Muscle layer of duodenum (tissue), 2 donors: ENCODE measurements around the gene ADPGK.
A peak's percentile ranks its signal among the peaks of the same experiment; 100 is the strongest.

ENCODE experiments used
- H3K27ac ChIP-seq: one replicate; pipeline ENCODE4 v1.7.0; 2013; ENCODE audit warnings: mild to moderate bottlenecking, low read length
- H3K27me3 ChIP-seq: one replicate; pipeline ENCODE4 v1.7.0; 2013; ENCODE audit warnings: low read depth, mild to moderate bottlenecking, control low read depth, low read length
- H3K36me3 ChIP-seq, 2 donors: one replicate each; pipeline ENCODE4 v1.7.0; 2013; ENCODE audit warnings: low read length in 2 of 2, control low read depth in 1 of 2, mild to moderate bottlenecking in 1 of 2; ENCODE audit not compliant: insufficient read depth in 2 of 2, control insufficient read depth in 1 of 2
- H3K4me1 ChIP-seq, 2 donors: one replicate each; pipeline ENCODE4 v1.7.0; 2013; ENCODE audit warnings: low read length in 2 of 2, mild to moderate bottlenecking in 2 of 2, control low read depth in 1 of 2, moderate library complexity in 1 of 2; ENCODE audit not compliant: insufficient read depth in 2 of 2, control insufficient read depth in 1 of 2
- H3K4me3 ChIP-seq, 2 donors: one replicate each; pipeline ENCODE4 v1.7.0; 2013; ENCODE audit warnings: low read length in 2 of 2, low read depth in 1 of 2, mild to moderate bottlenecking in 1 of 2
- H3K9me3 ChIP-seq, 2 donors: one replicate each; pipeline ENCODE4 v1.7.0; 2013; ENCODE audit warnings: low read length in 2 of 2, control low read depth in 1 of 2, mild to moderate bottlenecking in 1 of 2; ENCODE audit not compliant: control insufficient read depth in 1 of 2
- donor health status: healthy.

Gene ADPGK

DNA sequence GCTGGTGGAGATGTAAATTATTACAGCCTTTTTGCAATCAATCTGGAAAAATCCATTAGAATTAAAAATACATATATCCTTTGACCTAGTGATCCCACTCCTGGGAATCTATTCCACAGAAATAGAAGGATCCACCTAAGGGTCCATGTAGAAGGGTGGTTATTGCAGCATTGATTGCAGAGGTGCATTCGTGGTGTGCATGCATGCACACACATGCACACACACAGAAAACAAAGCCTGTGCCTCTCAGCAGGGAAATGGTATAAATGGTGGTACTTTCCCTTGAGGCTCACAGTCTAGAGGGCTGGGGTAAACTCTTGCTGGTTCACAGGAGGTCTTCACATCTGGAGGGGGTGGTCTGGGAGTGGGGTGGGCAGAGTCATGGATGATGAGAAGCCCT, 19.4 kb upstream of the ADPGK start:
- H3K36me3 ChIP-seq, result no peaks in the 10 kb centered on the region
- no peaks in the 10 kb centered on the region for H3K4me1 ChIP-seq
- no peak overlapping the region for H3K4me3 ChIP-seq
- H3K27me3 ChIP-seq, result no peaks in the 10 kb centered on the region
- no peak overlapping the region for H3K27ac ChIP-seq
- H3K9me3 ChIP-seq, result no peaks in the 10 kb centered on the region

DNA sequence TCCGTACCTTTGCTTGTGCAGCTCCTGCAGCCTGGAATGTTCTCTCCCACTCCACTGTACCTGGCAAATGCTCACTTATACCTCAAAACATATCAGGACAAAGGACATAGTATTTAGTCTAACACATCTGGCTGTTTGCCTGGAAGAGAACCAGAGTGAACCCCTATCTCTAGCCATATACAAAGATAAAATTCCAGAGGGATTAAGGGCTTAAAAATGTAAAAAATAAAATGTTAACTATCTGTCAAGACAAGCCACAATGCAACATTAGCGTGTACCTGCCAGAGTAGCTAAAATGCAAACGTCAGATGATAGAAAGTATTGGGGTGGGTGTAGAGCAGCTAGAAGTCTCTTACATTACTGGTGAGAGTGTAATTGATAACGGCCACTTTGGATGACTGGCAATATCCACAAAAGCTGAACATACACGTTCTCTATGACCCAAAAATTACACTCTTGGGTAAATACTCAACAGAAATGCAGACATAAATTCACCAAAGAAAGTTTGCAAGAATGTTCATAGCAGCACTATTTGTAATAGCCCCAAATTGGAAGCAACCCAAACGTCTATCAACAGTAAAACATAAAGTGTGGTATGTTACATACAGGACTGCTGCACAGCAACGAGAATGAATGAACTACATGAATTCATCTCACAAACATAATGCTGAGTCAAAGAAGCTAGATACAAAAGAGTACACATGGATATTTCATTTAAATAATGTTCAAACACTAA, 18.2 kb upstream of the ADPGK start:
- H3K9me3 ChIP-seq, result no peaks in the 10 kb centered on the region
- peaks cover 0 to 4% of the 10 kb centered on the region in 2 donors for H3K4me1 ChIP-seq
- H3K27me3 ChIP-seq, result no peaks in the 10 kb centered on the region

DNA sequence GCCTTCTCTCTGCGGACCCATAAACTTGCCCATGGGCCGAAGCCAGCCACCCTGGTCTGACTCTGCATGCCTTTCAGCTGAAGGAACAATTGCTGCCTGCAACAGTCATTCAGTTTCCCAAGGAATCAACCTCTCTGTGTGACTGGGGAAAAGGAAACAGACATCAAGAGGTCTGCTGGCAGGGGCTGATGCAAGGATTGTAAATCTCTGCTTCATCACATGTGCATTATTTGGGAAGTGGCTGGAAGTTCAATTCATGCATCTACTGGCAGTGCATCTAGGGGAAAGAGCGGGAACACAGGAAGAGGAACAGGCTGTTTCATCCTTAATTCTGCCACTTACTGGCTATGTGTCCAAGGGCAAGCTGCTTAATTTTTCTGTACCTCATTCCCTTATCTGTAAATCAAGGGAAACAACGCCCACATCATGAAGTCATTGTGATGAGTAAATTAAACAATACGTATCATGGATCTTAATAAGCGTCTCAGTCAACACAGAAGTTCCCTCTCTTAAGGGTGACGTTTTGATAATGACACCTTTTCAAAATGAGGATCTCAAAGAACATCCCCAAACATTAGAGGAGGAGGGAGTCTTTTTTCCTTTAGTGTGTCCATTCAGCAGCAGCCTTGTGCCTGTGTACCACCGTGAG, 17.4 kb upstream of the ADPGK start:
- H3K4me1 ChIP-seq, result peaks cover 0 to 8% of the 10 kb centered on the region in 2 donors
- no peaks in the 10 kb centered on the region for H3K36me3 ChIP-seq
- H3K9me3 ChIP-seq, result no peaks in the 10 kb centered on the region
- H3K27me3 ChIP-seq, result no peaks in the 10 kb centered on the region
- H3K27ac ChIP-seq, result no peak overlapping the region
- H3K4me3 ChIP-seq, result no peak overlapping the region

More for the DNA sequence above, 18.2 kb upstream of the ADPGK start:
- no peaks in the 10 kb centered on the region for H3K36me3 ChIP-seq
- no peak overlapping the region for H3K4me3 ChIP-seq
- no peak overlapping the region for H3K27ac ChIP-seq

DNA sequence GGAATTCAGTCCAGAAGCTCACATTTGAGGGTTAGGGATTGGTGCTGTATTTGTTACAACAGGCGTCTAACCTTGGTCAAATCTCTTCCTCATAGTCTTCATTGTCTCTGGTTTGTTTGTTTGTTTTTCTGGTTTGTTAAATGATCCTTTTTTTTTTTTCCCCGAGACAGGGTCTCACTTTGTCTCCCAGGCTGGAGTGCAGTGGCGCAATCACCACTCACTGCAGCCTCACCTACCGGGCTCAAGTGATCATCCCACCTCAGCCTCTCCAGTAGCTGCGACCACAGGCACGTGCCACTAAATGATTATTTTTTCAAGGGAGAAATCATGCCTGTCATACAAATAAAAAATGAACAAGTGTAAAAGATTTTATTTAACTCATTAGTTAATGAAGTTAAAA, 14.3 kb upstream of the ADPGK start:
- no peak overlapping the region for H3K27ac ChIP-seq
- no peaks in the 10 kb centered on the region for H3K27me3 ChIP-seq
- no peaks in the 10 kb centered on the region for H3K36me3 ChIP-seq
- H3K4me1 ChIP-seq, result peaks cover 0 to 8% of the 10 kb centered on the region in 2 donors
- no peak overlapping the region for H3K4me3 ChIP-seq
- no peaks in the 10 kb centered on the region for H3K9me3 ChIP-seq

DNA sequence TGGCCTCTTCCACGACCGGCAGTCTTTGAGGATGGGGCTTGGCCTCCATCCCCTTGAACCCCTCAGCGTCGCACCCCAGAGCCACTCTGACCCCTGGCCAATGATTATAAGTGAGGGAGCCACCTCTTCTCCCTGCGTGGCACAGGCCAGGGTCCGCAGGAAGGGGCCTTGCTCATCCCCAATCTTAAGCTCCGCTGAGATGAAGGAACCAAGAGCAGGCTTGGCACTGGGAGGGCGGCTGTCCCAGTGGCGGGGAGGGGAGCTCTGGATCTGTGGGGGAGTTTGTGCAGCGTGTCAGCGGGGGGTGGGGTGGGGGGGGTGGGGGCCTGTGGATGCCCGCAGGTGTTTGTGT, 13.8 kb upstream of the ADPGK start:
- Histone ChIP-seq H3K27ac (no peak overlapping the region), H3K4me3 (peak overlapping the region; percentile 61 to 66), H3K9me3 (no peaks in the 10 kb centered on the region), H3K4me1 (peaks cover 0 to 8% of the 10 kb centered on the region in 2 donors), H3K36me3 (no peaks in the 10 kb centered on the region), H3K27me3 (no peaks in the 10 kb centered on the region)

DNA sequence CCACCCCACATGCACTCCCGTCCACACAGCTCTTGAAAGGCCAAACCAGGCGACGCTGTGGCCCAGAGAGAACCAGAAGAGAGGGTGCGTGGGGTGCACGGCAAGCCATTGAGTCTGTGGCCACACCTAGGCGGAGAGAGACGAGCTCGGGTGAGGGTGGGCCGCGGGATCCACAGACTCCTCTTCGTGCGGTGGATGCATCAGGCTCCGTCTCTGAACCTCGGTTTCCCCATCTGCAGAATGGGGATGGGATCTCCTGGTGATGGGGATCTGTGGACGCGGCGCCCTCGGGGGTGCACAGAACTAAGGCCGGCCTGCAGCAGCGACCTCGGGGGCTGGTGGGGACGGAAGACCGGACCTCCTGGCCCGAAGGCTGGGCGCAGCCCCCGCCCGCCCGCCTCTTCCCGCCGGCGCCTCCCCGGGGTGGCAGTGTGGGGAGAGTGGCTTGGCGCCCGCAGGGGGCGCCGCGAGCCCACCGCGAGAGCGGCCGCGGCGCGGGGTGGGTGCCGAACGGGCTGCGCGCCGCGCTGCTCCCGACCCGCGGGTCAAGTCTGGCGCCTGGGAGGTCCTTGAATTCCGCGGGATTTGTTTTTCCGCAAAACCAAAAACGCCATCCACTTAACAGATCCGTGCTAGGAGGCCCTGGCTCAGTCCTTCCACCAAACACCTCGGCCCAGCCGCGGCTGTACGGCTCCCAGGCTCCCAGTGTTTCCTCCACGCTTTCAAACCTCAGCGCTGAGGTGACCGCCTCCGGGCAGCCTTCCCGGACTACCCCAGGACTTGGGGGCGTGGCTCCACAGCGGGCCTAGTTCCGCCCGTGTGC, 13.2 kb upstream of the ADPGK start:
- H3K4me3 ChIP-seq, result peak overlapping the region; percentile 61 to 66
- H3K4me1 ChIP-seq, result peaks cover 0 to 8% of the 10 kb centered on the region in 2 donors
- H3K27ac ChIP-seq, result no peak overlapping the region
- H3K36me3 ChIP-seq, result no peaks in the 10 kb centered on the region
- H3K9me3 ChIP-seq, result no peaks in the 10 kb centered on the region
- no peaks in the 10 kb centered on the region for H3K27me3 ChIP-seq

DNA sequence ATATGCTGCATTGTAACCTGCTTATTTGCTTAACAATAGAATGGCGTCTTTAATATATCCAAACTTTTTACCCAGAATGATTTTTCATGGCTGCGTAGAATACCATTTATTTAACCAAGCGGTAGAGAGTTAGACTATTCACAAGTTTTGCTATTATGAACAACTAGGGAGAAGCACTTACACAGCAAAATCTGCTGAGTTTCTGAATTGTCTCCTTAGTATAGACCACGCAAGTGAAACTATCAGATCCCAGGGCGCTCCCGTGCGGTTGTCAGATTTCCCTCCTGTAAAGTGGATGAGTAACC, 12.6 kb upstream of the ADPGK start:
- Histone ChIP-seq H3K27ac (no peak overlapping the region), H3K9me3 (no peaks in the 10 kb centered on the region), H3K4me3 (peak overlapping the region; percentile 61 to 66), H3K4me1 (peaks cover 0 to 8% of the 10 kb centered on the region in 2 donors), H3K36me3 (no peaks in the 10 kb centered on the region), H3K27me3 (no peaks in the 10 kb centered on the region)

DNA sequence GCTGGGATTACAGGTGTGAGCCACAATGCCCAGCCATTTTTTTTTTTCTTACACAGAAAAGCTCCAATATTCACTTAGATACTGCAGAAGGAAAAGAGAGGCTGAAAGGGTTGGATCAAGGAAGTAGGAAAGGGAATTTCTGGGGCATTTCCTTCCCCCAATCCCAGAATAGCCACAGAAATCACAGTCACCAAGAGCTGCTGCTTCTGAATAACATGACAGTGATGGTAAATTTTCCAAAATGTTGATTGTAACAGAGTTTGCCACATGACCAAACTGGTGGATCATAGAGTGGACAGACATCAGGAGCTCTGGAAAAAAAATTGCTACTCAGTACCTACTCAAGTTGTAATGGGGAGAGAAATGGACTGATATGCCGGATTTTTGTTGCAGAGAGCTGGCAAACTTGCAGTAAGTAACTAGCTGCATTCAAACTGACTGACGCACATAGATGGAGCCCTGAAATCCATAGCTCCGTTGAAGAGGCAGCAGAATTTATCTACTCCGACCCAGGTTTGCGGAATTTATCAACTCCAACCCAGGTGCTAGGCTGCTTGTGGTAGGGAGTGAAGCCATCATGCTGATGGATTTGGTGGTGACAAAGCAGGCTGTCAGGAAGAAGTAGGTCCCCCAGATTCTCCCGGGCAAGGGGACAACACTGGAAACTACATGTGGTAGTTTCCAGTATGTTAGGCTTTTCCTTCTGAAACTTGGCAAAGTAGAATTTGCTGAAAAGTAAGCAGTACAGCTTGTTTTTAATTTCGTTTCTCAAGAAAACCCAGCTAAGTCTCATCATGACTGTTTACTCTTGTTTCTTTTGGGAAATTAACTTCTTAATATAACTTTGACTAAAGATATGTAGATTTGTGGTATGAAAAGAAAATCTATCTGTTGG, 10.5 kb upstream of the ADPGK start:
- Histone ChIP-seq H3K27ac (no peak overlapping the region), H3K27me3 (no peaks in the 10 kb centered on the region), H3K4me1 (peaks cover 0 to 8% of the 10 kb centered on the region in 2 donors), H3K36me3 (no peaks in the 10 kb centered on the region), H3K4me3 (no peak overlapping the region), H3K9me3 (no peaks in the 10 kb centered on the region)

DNA sequence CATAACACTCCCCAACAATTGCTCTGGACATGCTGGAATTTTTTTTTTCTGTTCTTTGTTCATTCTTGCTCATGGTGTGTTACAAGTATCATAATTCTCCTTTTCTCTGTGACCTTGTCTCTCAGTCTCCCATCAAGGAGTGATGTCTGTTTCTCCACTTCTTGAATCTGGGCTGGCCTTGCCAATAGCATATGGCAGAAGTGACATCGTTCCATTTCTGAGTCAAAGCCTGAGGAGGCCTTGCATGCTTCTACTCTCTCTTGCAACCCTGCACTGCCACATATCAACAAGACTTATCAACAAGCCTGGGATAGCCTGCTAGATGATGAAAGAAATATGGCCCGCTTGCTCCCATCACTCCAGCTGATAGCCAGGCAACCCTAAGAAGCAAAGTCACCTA, 8.9 kb upstream of the ADPGK start:
- H3K36me3 ChIP-seq, result no peaks in the 10 kb centered on the region
- H3K9me3 ChIP-seq, result no peaks in the 10 kb centered on the region
- no peaks in the 10 kb centered on the region for H3K27me3 ChIP-seq
- H3K4me1 ChIP-seq, result peaks cover 0 to 8% of the 10 kb centered on the region in 2 donors
- H3K4me3 ChIP-seq, result no peak overlapping the region
- H3K27ac ChIP-seq, result no peak overlapping the region

DNA sequence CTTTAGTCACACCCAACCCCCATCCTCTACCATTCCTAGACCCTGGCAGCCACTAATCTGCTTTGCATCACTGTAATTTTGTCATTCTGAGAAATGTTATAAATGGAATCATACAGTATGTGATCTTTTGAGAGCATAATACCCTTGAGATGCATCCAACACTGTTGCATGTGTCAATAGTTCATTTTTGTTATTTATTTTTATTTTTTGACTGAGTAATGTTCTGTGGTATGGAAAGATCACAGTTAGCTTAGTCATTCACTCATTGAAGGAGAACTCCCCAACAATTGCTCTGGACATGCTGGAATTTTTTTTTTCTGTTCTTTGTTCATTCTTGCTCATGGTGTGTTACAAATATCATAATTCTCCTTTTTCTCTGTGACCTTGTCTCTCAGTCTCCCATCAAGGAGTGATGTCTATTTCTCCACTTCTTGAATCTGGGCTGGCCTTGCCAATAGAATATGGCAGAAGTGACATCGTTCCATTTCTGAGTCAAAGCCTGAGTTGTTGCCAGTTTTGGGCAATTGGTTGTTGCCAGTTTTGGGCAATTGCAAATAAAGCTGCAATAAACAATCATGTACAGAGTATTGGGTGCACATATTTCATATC, 6.8 kb upstream of the ADPGK start:
- Histone ChIP-seq H3K36me3 (no peaks in the 10 kb centered on the region), H3K4me3 (no peak overlapping the region), H3K4me1 (no peaks in the 10 kb centered on the region), H3K27me3 (no peaks in the 10 kb centered on the region), H3K27ac (no peak overlapping the region), H3K9me3 (no peaks in the 10 kb centered on the region)
